GM18867 (cell line): Measurements from ENCODE around the gene SAMD4B.
"Not testable (repeated sequence)": the region's sequence is repeated elsewhere in the genome, so short reads cannot be mapped to it uniquely, and the experiment has no call there.

Experiments
- ATAC-seq: cut with Tn5 transposase; IDR thresholded peaks from one replicate; pipeline ENCODE4 v1.9.1; 2021; ENCODE audit warnings: mild to moderate bottlenecking, moderate library complexity; ENCODE audit not compliant: unreplicated experiment

Gene SAMD4B

GRCh38 chr19:39362682-39363657, 20.7 kb downstream of the SAMD4B start:
- ATAC-seq = no peak

DNA sequence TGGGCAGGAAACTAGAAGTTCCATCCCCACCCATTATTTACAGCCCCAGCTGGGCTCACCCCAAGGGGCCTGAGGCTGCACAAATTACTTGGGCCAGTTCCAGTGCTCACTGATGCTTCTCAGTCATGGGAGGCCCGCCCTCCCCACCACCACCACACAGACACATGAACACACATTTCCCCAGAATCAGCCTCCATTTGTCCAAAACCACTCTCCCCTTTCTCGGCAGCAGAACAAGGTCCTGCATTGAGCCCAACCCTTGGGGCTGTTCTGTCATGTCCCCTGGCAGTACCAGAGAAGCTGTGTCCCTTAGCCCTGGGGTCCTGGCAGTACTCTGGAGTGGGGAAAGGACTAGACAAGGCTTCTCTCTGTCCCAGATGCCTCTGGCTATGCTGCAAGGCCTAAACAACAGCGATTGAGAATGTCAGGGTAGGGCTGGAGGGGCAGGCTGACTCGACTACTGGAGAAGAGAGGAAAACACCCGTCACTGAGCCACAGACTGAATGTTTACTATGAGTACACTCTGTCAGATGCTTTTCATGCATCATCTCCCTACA, 21.8 kb downstream of the SAMD4B start:
- ATAC-seq = no peak

- no peak for ATAC-seq
Measured at GRCh38 chr19:39365531-39365930, 23.3 kb downstream of the SAMD4B start.

DNA sequence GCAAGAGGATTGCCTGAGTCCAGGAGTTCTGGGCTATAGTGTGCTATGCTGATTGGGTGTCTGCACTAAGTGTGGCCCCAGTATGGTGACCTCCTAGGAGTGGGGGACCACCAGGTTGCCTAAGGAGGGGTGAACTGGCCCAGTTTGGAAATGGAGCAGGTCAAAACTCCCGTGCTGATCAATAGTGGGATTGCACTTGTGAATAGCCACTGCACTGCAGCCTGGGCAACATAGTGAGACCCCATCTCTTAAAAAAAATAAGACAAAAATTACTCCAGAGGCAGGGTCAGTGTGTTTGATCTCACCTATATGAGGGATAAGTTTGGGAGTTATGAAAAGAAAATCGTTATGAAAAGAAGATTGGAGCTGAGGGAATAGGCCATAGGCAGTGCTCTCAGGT, 27.0 kb downstream of the SAMD4B start:
- no peak for ATAC-seq

DNA sequence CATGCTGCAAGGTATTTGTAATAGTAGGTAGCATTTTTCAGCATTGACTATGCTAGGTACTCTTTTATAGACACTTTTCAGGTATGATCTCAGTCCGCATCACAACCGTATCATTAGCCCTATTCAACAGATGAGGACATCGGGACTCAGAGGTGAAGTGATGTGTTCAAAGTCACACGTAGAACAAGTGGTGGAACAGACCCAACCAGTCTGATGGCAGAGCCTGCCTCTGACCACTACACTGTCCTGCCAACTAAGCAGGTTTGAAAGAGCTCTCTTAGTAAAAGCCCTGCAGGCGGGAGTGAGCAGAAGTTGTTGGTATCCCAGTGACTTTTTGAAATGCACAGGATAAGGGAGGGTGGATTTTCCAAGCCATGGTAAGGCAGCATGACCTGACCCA, 28.5 kb downstream of the SAMD4B start:
- no peak for ATAC-seq

GRCh38 chr19:39372047-39372802, 30.0 kb downstream of the SAMD4B start:
- no peak for ATAC-seq

DNA sequence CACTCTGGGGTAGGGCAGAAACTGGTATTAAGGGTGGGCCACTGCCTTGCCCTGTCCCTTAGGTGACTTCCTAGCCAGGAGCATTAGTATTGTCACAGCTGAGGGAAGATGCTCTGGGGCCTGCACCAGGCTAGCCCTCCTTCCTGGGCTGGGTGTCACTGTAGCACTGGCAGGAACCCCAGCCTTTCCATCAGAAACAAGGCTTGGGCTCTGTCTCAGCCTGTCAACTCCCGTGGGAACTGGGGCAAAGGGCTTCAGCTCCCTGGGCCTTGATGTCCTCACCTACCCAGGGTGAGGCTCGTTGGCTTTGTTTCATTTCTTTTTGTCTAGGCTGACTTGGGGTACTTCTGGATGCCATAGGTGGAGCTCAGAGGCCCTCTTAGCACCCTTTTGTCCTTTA, 30.7 kb downstream of the SAMD4B start:
- no peak for ATAC-seq

- ATAC-seq = no peak
Measured at GRCh38 chr19:39375929-39376328, 33.7 kb downstream of the SAMD4B start.

DNA sequence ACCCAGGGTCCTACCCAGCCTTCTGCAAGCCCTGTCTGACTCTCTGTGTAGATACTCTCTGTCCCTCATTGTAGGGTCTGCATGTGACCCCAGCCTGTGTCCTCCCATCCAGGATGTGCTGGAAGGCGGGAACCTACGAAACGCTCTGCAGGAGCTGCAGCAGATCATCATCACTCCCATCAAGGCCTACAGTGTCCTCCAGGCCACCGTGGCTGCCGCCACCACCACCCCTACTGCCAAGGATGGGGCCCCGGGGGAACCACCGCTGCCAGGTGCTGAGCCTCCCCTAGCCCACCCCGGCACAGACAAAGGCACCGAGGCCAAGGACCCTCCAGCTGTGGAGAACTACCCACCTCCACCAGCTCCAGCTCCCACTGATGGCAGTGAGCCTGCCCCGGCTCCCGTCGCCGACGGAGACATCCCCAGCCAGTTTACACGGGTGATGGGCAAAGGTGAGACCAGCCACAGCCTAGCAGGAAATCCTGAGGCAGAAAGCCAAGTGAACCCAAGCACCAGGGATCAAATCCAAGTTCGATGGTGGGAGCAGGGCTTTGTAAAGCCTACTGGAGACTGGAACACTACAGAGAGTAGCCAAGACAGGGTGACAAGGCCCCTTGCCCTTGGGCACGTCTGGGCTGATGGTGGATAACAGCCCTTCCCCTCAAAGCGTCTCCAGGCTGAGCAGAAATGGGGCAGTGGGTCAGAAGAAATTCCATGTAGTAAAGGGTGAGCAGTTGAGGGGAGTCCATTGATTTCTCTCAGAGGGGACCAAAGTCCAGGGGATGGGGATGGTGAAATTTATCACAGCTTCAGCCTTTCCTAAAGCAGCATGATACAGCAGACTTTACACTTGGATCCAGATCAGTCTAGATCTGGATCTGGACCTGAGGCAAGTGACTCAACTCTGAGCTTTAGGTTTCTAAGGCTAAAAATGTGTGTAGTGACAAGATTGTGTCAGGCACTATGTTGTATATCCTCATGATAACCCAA, 35.4 kb downstream of the SAMD4B start:
- no peak for ATAC-seq

GRCh38 chr19:39379366-39379765, 37.1 kb downstream of the SAMD4B start:
- ATAC-seq = not testable (repeated sequence)

DNA sequence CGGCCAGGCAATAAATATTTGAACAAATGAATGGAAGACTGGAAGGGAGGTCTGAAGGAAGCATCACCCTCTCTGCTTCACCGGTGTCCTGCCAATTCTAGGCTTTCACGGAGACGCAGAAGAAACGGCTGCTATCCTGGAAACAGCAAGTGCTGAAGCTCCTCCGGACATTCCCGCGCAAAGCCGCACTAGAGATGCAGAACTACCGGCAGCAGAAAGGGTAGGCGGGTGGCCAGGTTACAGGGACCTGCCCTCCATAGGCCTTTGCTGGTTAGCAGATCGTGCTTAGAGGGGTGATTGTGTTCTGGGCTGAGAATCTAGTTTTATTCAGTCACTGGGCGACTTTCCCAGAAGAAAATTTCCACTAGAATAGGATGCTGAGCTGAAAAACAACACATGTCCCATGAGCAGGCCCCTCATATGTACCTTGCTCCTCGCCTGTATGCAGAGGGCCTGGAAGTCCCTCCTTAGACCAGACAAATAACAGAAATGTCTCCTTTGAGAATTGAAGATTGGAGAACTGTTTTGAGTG, 37.7 kb downstream of the SAMD4B start:
- no peak for ATAC-seq

DNA sequence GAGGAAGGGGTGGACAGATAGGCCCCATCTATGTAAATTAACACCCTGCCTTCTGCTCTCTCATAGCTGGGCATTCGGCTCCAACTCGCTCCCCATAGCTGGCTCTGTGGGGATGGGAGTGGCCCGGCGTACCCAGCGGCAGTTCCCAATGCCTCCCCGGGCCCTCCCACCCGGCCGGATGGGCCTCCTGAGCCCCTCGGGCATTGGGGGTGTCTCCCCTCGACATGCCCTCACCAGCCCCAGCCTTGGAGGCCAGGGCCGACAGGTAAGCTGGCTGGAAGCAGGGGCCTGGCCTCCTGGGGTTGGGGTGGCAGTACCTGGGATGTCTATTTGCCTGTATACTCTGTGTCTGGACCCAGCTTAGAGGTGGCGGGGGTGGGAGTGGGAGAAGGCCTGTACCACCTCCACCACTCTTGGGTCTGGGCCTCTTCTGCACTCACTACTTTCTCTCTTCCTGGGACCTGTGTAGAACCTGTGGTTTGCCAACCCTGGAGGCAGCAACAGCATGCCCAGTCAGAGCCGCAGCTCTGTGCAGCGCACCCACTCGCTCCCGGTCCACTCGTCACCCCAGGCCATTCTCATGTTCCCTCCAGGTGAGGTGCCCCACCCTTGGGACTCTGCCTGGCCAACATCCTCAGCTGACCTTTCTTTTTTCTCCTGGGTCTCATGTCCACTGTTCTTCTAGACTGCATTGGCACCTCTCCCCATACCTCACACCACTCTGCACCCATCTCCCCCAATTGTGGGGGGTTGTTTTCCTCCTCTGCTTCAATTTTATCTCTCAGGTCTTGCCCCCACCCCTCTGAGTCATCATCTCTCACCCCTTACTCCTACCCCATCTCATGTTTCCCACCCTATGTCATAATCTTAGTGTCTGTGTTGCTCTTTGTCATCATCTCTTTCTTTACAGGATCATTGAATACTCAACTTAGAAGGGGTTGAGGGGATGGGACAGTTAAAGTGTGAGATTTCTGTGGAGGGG, 38.6 kb downstream of the SAMD4B start:
- no peak for ATAC-seq

- ATAC-seq = no peak
Measured at GRCh38 chr19:39381910-39382611, 39.8 kb downstream of the SAMD4B start.

- ATAC-seq = no peak
Measured at GRCh38 chr19:39382991-39383828, 41.0 kb downstream of the SAMD4B start.

DNA sequence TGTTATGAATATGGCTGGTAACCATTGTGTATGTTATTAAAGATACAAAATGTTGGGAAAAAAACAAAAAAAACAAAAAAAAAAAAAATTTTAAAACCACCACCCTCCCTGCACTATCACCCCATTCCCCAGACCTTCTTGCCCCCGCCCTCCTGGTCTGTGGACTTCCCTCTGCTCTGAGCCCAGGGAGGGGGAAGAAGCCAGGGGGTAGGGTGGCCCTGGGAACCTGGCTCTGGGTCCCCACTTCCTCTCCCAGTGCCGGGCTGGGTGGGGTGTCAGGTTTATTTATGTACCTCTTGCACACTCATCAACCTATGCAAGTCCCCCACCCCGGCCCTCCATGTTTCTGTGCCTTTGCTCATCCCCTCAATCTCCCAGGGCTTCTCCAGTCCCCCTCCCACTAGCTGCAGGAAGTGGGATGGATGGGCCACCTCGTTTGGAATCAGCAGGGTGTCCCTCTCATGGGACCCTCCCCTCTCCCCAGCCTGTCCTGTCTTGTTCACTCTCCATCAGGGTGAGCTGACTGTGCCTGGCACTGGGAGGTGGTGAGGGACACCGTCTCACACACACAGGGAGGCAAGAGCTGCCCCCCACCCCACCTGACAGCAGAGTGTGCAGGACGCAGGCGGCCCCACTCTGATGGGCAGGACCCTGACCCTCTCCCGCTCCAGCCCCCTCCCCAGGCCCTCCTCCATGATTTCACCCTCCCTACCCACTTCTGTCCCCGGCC, 42.8 kb downstream of the SAMD4B start:
- no peak for ATAC-seq

DNA sequence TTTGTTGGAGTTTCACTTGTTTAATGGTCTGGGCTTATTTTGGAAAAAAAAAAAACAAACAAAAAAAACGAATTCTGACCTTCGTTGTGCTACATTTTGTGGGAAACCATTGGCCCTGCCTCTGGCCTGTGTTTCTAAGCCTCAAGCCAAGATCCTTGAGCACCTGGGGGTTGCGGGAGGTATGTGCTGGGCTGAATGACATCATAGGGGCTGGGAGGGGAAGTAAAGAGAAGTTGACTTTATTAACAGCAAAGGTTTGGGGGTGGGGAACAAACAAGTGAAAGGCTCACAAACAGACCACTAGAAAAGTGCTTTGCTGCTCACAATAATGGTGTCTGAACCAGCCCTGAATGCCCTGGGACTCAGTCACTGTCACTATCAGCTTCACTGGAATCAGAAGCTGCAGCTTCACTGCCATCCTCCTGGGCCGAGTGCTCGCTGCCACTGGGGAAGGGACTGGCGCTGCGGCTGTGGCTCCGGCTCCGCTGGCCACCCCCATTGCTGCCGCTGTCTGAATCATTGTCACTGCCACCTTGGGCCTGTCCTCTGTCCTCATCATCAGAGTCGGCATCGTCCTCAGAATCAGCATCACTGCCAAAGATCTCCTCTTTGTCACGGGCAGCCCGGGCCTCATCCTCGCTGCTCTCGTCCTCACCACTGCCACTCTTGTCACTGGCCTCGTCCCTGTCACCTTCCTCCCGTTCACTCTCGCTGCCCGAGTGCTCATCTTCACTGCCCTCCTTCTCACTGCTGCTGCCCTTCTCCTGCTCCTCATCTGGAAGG, 43.6 kb downstream of the SAMD4B start:
- no peak for ATAC-seq
